SK-N-MC (cell line): ENCODE measurements around the gene METTL2A.
"Not testable (repeated sequence)": the region's sequence is repeated elsewhere in the genome, so short reads cannot be mapped to it uniquely, and the experiment has no call there.

Experiments used
- EZH2 ChIP-seq: fragments of 200-600 bp; sonication (generic); IDR thresholded peaks from one replicate; pipeline ENCODE4 v1.6.1; 2017; ENCODE audit warnings: antibody characterized with exemption
- POLR2AphosphoS5 ChIP-seq: IDR thresholded peaks from 2 replicates; pipeline ENCODE4 v1.6.1; 2012; ENCODE audit warnings: mild to moderate bottlenecking, low read depth, low read length, borderline replicate concordance

GRCh38 chr17:62470666-62471379 lies 47.1 kb downstream of the METTL2A start:
- TF ChIP-seq EZH2, POLR2AphosphoS5: not testable (repeated sequence)
